Upper lobe of left lung (tissue), 4 donors: ENCODE data around the gene WDR93.

Experiments
- CTCF ChIP-seq, 6 experiments: fragments of 450-650 bp in 4 of 6; fragments of 200-600 bp in 2 of 6; sonication (generic) in 2 of 6; IDR thresholded peaks; one replicate each; pipeline ENCODE4 v1.5.1; 2016 to 2019; ENCODE audit warnings: antibody characterized with exemption in 6 of 6
- EP300 ChIP-seq, 4 donors: sonication (generic); formaldehyde crosslinking; IDR thresholded peaks; one replicate each; pipeline ENCODE4 v1.5.1; 2017; ENCODE audit warnings: antibody characterized with exemption in 4 of 4, control low read depth in 2 of 4
- POLR2A ChIP-seq, 4 donors: fragments of 450-650 bp; IDR thresholded peaks; one replicate each; pipeline ENCODE4 v1.5.1; 2016 to 2017; ENCODE audit warnings: antibody characterized with exemption in 4 of 4, mild to moderate bottlenecking in 2 of 4
- POLR2AphosphoS5 ChIP-seq, 2 donors: sonication (generic); formaldehyde crosslinking; IDR thresholded peaks; one replicate each; pipeline ENCODE4 v1.5.1; 2017; ENCODE audit warnings: antibody characterized with exemption in 2 of 2

- TF ChIP-seq CTCF (IDR thresholded peaks at IDR 0.05) (no peak), POLR2A (IDR thresholded peaks at IDR 0.05) (no peak), POLR2AphosphoS5 (IDR thresholded peaks at IDR 0.05) (no peak), EP300 (IDR thresholded peaks at IDR 0.05) (no peak)
These were observed 42.3 kb upstream of the WDR93 start for GRCh38 chr15:89648106-89649012.
